Fibroblast of skin of scalp (primary cell): ENCODE results near the gene COL4A1.

Experiments
- DNase-seq: peaks from one replicate; pipeline ENCODE4 v3.0.0-alpha.2; 2013

Gene COL4A1

GRCh38 chr13:110272651-110273050, 34.3 kb downstream of the COL4A1 start:
- DNase-seq = no peak

GRCh38 chr13:110272227-110272626, 34.7 kb downstream of the COL4A1 start:
- no peak for DNase-seq

GRCh38 chr13:110271313-110271712, 35.6 kb downstream of the COL4A1 start:
- no peak for DNase-seq

GRCh38 chr13:110270507-110270906, 36.5 kb downstream of the COL4A1 start:
- DNase-seq = no peak

GRCh38 chr13:110269509-110270185, 37.3 kb downstream of the COL4A1 start:
- DNase-seq = no peak

GRCh38 chr13:110268576-110269185, 38.3 kb downstream of the COL4A1 start:
- DNase-seq = no peak

- DNase-seq = no peak
Observed at GRCh38 chr13:110268061-110268460, 38.9 kb downstream of the COL4A1 start.

GRCh38 chr13:110266983-110267382, 40.0 kb downstream of the COL4A1 start:
- no peak for DNase-seq

- no peak for DNase-seq
Observed at GRCh38 chr13:110266431-110266809, 40.5 kb downstream of the COL4A1 start.

- no peak for DNase-seq
Observed at GRCh38 chr13:110265682-110266430, 41.1 kb downstream of the COL4A1 start.

- DNase-seq = no peak
Observed at GRCh38 chr13:110265341-110265681, 41.6 kb downstream of the COL4A1 start.

GRCh38 chr13:110264685-110265275, 42.2 kb downstream of the COL4A1 start:
- DNase-seq = no peak

- DNase-seq = no peak
Observed at GRCh38 chr13:110263888-110264287, 43.1 kb downstream of the COL4A1 start.

- no peak for DNase-seq
Observed at GRCh38 chr13:110263404-110263803, 43.6 kb downstream of the COL4A1 start.

- DNase-seq = no peak
Observed at GRCh38 chr13:110262508-110263291, 44.3 kb downstream of the COL4A1 start.

- DNase-seq = no peak
Observed at GRCh38 chr13:110262082-110262436, 44.9 kb downstream of the COL4A1 start.

GRCh38 chr13:110261166-110262081, 45.5 kb downstream of the COL4A1 start:
- no peak for DNase-seq

- DNase-seq = no peak
Observed at GRCh38 chr13:110259651-110260050, 47.3 kb downstream of the COL4A1 start.

GRCh38 chr13:110258876-110259631, 47.9 kb downstream of the COL4A1 start:
- no peak for DNase-seq

- no peak for DNase-seq
Observed at GRCh38 chr13:110257408-110257807, 49.5 kb downstream of the COL4A1 start.
